ENCODE measurements around the gene ANKRD34B. TPM values are rescaled to one million over a fixed set of nuclear protein-coding genes. Genes with fewer than 3 reads are reported as not detected.

Gene ANKRD34B
- total RNA-seq, 1 donor from 2014 or later, result not detected

- no peaks in the 10 kb centered on the region for H3K36me3 Mint-ChIP-seq (ENCODE audit: unreplicated experiment)
- H3K27ac Mint-ChIP-seq (ENCODE audit: unreplicated experiment), result no peak overlapping the region
- DNase-seq, result no peak
- no peaks in the 10 kb centered on the region for H3K4me1 Mint-ChIP-seq (ENCODE audit: low read depth, unreplicated experiment)
- no peak overlapping the region for H3K4me3 Mint-ChIP-seq (ENCODE audit: unreplicated experiment)
- H3K27me3 Mint-ChIP-seq (ENCODE audit: unreplicated experiment), result no peaks in the 10 kb centered on the region
- TF ChIP-seq CTCF (IDR thresholded peaks at IDR 0.05; ENCODE audit: partially characterized antibody, unreplicated experiment), result no peak
- no peaks in the 10 kb centered on the region for H3K9me3 Mint-ChIP-seq (ENCODE audit: unreplicated experiment)
These were observed 24.7 kb upstream of the ANKRD34B start for GRCh38 chr5:80594810-80595209.

- H3K4me3 Mint-ChIP-seq (ENCODE audit: unreplicated experiment), result no peak overlapping the region
- H3K9me3 Mint-ChIP-seq (ENCODE audit: unreplicated experiment), result no peaks in the 10 kb centered on the region
- TF ChIP-seq CTCF (IDR thresholded peaks at IDR 0.05; ENCODE audit: partially characterized antibody, unreplicated experiment), result no peak
- no peaks in the 10 kb centered on the region for H3K27me3 Mint-ChIP-seq (ENCODE audit: unreplicated experiment)
- no peak for DNase-seq
- no peaks in the 10 kb centered on the region for H3K36me3 Mint-ChIP-seq (ENCODE audit: unreplicated experiment)
- H3K27ac Mint-ChIP-seq (ENCODE audit: unreplicated experiment), result no peak overlapping the region
- no peaks in the 10 kb centered on the region for H3K4me1 Mint-ChIP-seq (ENCODE audit: low read depth, unreplicated experiment)
These were observed 22.7 kb upstream of the ANKRD34B start for GRCh38 chr5:80592761-80593160.

GRCh38 chr5:80592105-80592504 lies 22.0 kb upstream of the ANKRD34B start:
- Mint-ChIP-seq H3K4me3 (ENCODE audit: unreplicated experiment) (no peak overlapping the region), H3K27ac (ENCODE audit: unreplicated experiment) (no peak overlapping the region), H3K4me1 (ENCODE audit: low read depth, unreplicated experiment) (no peaks in the 10 kb centered on the region), H3K36me3 (ENCODE audit: unreplicated experiment) (no peaks in the 10 kb centered on the region), H3K9me3 (ENCODE audit: unreplicated experiment) (no peaks in the 10 kb centered on the region), H3K27me3 (ENCODE audit: unreplicated experiment) (no peaks in the 10 kb centered on the region)
- TF ChIP-seq CTCF (IDR thresholded peaks at IDR 0.05; ENCODE audit: partially characterized antibody, unreplicated experiment), result no peak
- DNase-seq, result no peak

GRCh38 chr5:80591352-80591751 lies 21.3 kb upstream of the ANKRD34B start:
- no peaks in the 10 kb centered on the region for H3K9me3 Mint-ChIP-seq (ENCODE audit: unreplicated experiment)
- no peak for TF ChIP-seq CTCF (IDR thresholded peaks at IDR 0.05; ENCODE audit: partially characterized antibody, unreplicated experiment)
- DNase-seq, result no peak
- H3K27ac Mint-ChIP-seq (ENCODE audit: unreplicated experiment), result no peak overlapping the region
- H3K4me3 Mint-ChIP-seq (ENCODE audit: unreplicated experiment), result no peak overlapping the region
- H3K27me3 Mint-ChIP-seq (ENCODE audit: unreplicated experiment), result no peaks in the 10 kb centered on the region
- H3K4me1 Mint-ChIP-seq (ENCODE audit: low read depth, unreplicated experiment), result no peaks in the 10 kb centered on the region
- no peaks in the 10 kb centered on the region for H3K36me3 Mint-ChIP-seq (ENCODE audit: unreplicated experiment)

- no peak for DNase-seq
- H3K4me1 Mint-ChIP-seq (ENCODE audit: low read depth, unreplicated experiment), result no peaks in the 10 kb centered on the region
- H3K36me3 Mint-ChIP-seq (ENCODE audit: unreplicated experiment), result no peaks in the 10 kb centered on the region
- TF ChIP-seq CTCF (IDR thresholded peaks at IDR 0.05; ENCODE audit: partially characterized antibody, unreplicated experiment), result no peak
- no peaks in the 10 kb centered on the region for H3K27me3 Mint-ChIP-seq (ENCODE audit: unreplicated experiment)
- H3K4me3 Mint-ChIP-seq (ENCODE audit: unreplicated experiment), result no peak overlapping the region
- H3K9me3 Mint-ChIP-seq (ENCODE audit: unreplicated experiment), result no peaks in the 10 kb centered on the region
- H3K27ac Mint-ChIP-seq (ENCODE audit: unreplicated experiment), result no peak overlapping the region
These were observed 20.7 kb upstream of the ANKRD34B start for GRCh38 chr5:80590766-80591165.
